Epithelial cell of proximal tubule (primary cell): ENCODE data around the gene DQX1. TPM values are rescaled to one million over a fixed set of nuclear protein-coding genes. Genes with fewer than 3 reads are reported as not detected.

ENCODE experiments used
- DNase-seq: peaks from one replicate; pipeline ENCODE4 v3.0.0-alpha.2; 2011; ENCODE audit warnings: low read depth
- H3K4me3 ChIP-seq: 2 replicates; pipeline ENCODE4 v1.5.1; 2011; ENCODE audit warnings: low read depth, mild to moderate bottlenecking, low read length
- CTCF ChIP-seq: conservative IDR thresholded peaks from 2 replicates; pipeline ENCODE4 v1.5.1; 2012; ENCODE audit warnings: low read depth, mild to moderate bottlenecking, low read length
- total RNA-seq: library from RNA; depleted of rRNA; stranded (reverse); fragments of >200 nt; gene quantifications from 2 replicates; pipeline ENCODE4 v1.2.3, GENCODE V29; 2015

DQX1 gene
- total RNA-seq, 1 donor from 2014 or later, result not detected

- no peak for DNase-seq
- no peak overlapping the region for H3K4me3 ChIP-seq
- no peak for TF ChIP-seq CTCF
Observed at GRCh38 chr2:74524955-74525716, 895 bp downstream of the DQX1 start.

- DNase-seq, result no peak
- no peak overlapping the region for H3K4me3 ChIP-seq
- TF ChIP-seq CTCF, result no peak
Observed at GRCh38 chr2:74524005-74524404, 2.0 kb downstream of the DQX1 start.

- no peak for DNase-seq
- no peak overlapping the region for H3K4me3 ChIP-seq
- TF ChIP-seq CTCF, result no peak
Observed at GRCh38 chr2:74522516-74522915, 3.5 kb downstream of the DQX1 start.

GRCh38 chr2:74516650-74517049 is 9.4 kb downstream of the DQX1 start:
- TF ChIP-seq CTCF, result no peak
- no peak overlapping the region for H3K4me3 ChIP-seq
- no peak for DNase-seq

GRCh38 chr2:74515981-74516633 is 9.9 kb downstream of the DQX1 start:
- no peak for TF ChIP-seq CTCF
- DNase-seq, result no peak
- no peak overlapping the region for H3K4me3 ChIP-seq

- DNase-seq, result no peak
- H3K4me3 ChIP-seq, result no peak overlapping the region
- TF ChIP-seq CTCF, result no peak
Observed at GRCh38 chr2:74515271-74515980, 10.6 kb downstream of the DQX1 start.
